Lower leg skin (tissue), 3 donors: ENCODE measurements around the gene PPP6C.

Experiments used
- POLR2A ChIP-seq, 2 donors: fragments of 450-650 bp; IDR thresholded peaks; one replicate each; pipeline ENCODE4 v1.6.1; 2016 to 2017; ENCODE audit warnings: antibody characterized with exemption in 2 of 2, mild to moderate bottlenecking in 1 of 2, moderate library complexity in 1 of 2
- TF ChIP-seq, protein P1 (sequence below), 3 donors: fragments of 450-650 bp; IDR thresholded peaks; one replicate each; pipeline ENCODE4 v1.5.1; 2016; ENCODE audit warnings: antibody characterized with exemption in 3 of 3, mild to moderate bottlenecking in 3 of 3, moderate library complexity in 2 of 3

DNA sequence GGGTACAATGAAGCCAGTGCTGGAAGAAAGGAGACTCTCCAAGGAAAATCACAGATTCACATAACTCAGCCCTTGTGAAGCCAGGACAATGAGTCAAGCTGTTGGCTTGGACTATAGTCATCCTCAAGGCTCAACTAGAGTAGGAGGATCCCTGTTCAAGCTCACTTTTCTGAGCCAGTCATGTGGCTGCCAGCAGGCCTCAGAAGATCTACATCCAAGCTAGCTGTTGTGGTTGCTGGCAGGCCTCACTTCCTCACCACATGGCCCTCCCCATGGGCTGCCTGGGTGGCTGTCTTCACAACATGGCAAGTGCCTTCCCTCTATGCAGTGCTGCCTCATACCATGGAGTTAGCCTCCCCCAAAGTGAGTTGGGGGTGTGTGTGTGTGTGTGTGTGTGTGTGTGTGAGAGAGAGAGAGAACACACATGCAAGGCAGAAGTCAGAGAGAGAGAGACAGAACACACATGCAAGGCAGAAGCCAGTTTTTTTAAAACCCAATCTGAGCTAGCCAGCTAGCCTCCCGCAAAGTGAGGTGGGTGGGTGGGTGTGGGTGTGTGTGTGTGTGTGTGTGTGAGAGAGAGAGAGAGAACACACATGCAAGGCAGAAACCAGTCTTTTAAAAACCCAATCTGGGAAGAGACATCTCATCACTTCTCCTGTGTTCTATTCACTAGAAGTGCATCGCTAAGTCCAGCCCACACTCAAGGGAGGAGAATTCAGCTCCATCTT lies 63.4 kb downstream of the PPP6C start:
- TF ChIP-seq, protein P1, sequence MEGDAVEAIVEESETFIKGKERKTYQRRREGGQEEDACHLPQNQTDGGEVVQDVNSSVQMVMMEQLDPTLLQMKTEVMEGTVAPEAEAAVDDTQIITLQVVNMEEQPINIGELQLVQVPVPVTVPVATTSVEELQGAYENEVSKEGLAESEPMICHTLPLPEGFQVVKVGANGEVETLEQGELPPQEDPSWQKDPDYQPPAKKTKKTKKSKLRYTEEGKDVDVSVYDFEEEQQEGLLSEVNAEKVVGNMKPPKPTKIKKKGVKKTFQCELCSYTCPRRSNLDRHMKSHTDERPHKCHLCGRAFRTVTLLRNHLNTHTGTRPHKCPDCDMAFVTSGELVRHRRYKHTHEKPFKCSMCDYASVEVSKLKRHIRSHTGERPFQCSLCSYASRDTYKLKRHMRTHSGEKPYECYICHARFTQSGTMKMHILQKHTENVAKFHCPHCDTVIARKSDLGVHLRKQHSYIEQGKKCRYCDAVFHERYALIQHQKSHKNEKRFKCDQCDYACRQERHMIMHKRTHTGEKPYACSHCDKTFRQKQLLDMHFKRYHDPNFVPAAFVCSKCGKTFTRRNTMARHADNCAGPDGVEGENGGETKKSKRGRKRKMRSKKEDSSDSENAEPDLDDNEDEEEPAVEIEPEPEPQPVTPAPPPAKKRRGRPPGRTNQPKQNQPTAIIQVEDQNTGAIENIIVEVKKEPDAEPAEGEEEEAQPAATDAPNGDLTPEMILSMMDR (IDR thresholded peaks at IDR 0.05) = no peak
- TF ChIP-seq POLR2A (IDR thresholded peaks at IDR 0.05) = no peak
